ENCODE measurements around the gene INSRR. TPM values are rescaled to one million over a fixed set of nuclear protein-coding genes. Genes with fewer than 3 reads are reported as not detected.

The INSRR gene
- total and polyA plus RNA-seq, 9 of the 15 experiments (the other 6 are each of a cell fraction or from before 2014, with no cell fraction given), result 0.03 to 0.18 (median 0.06) TPM; not detected in 3

DNA sequence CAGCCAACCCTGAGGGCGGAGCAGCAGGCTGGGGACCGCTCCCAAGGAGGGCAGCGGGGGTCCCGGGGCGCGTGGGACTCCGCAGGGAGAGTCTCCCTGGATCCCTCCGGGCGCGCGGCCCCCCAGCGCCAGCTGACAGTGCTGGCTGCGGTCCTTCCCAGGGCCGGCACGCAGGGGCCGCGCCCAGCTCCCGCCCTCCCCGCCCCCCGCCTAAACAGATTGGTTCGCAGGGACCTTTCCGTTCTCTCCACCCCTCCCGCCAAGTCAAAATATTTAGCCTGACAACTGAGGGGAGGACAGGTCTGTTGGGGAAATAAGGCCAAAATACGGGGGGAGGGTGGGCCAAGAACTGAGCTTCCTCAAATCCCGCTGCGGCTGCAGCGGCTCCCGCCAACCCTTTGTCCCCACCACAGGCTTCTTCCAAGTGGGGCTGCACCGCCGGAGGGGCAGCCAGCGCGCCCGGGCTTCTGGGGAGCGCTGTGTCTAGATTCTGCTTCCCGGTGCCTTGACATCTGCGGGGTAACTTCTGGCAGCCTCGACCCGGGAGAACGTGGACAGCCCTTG is at the start of gene INSRR (continued):
- TF ChIP-seq THRB (CRISPR knock-in tag; conservative IDR thresholded peaks at IDR 0.05) (no peak), ZNF23 (CRISPR knock-in tag; IDR thresholded peaks at IDR 0.05) (no peak), CHCHD3 (CRISPR knock-in tag; IDR thresholded peaks at IDR 0.05) (no peak), TAF1 (IDR thresholded peaks at IDR 0.05; ENCODE audit: control insufficient read depth, extremely low read depth, insufficient read depth, low read length, severe bottlenecking) (no peak), TAL1 (IDR thresholded peaks at IDR 0.05) (no peak), EP300 (IDR thresholded peaks at IDR 0.05; ENCODE audit: low read length) (no peak), ZNF780A (CRISPR knock-in tag; IDR thresholded peaks at IDR 0.05) (no peak), HMGN3 (IDR thresholded peaks at IDR 0.05; ENCODE audit: borderline replicate concordance, extremely low read depth, insufficient read length, low read depth, low read length) (no peak), FIP1L1 (IDR thresholded peaks at IDR 0.05; ENCODE audit: low read depth, low read length, poor library complexity, severe bottlenecking) (no peak), ZC3H4 (CRISPR knock-in tag; IDR thresholded peaks at IDR 0.05; ENCODE audit: borderline replicate concordance) (no peak), KDM5B (IDR thresholded peaks at IDR 0.05; ENCODE audit: insufficient replicate concordance, low read depth, low read length) (no peak), MYNN (IDR thresholded peaks at IDR 0.05) (no peak), MYNN (CRISPR knock-in tag; IDR thresholded peaks at IDR 0.05) (no peak), RBBP5 (IDR thresholded peaks at IDR 0.05; ENCODE audit: borderline replicate concordance, insufficient read depth, low read length, poor library complexity, severe bottlenecking) (peak; percentile 2), ZNF830 (CRISPR knock-in tag; IDR thresholded peaks at IDR 0.05) (no peak), ZNF263 (CRISPR knock-in tag; IDR thresholded peaks at IDR 0.05; ENCODE audit: borderline replicate concordance) (no peak), ZNF121 (CRISPR knock-in tag; conservative IDR thresholded peaks at IDR 0.05) (no peak), MBD2 (IDR thresholded peaks at IDR 0.05; ENCODE audit: borderline replicate concordance, low read depth) (no peak), SFPQ (IDR thresholded peaks at IDR 0.05; ENCODE audit: low read depth, low read length) (no peak), FOXP4 (CRISPR knock-in tag; IDR thresholded peaks at IDR 0.05; ENCODE audit: borderline replicate concordance) (no peak), RBFOX2 (IDR thresholded peaks at IDR 0.05; ENCODE audit: low read depth, low read length) (no peak), CBFB (CRISPR knock-in tag; IDR thresholded peaks at IDR 0.05) (no peak), NCOA2 (IDR thresholded peaks at IDR 0.05; ENCODE audit: partially characterized antibody in 2 of 2) (no peak), HOXB6 (CRISPR knock-in tag; IDR thresholded peaks at IDR 0.05; ENCODE audit: borderline replicate concordance) (no peak), ZNF584 (CRISPR knock-in tag; IDR thresholded peaks at IDR 0.05; ENCODE audit: low read depth) (no peak)

All from K562 (cell line).